GM21528 (cell line): ENCODE results near the gene OVCH2.
A peak's percentile ranks its signal among the peaks of the same experiment; 100 is the strongest.
"Not testable (repeated sequence)": the region's sequence is repeated elsewhere in the genome, so short reads cannot be mapped to it uniquely, and the experiment has no call there.

ENCODE experiments used
- ATAC-seq: cut with Tn5 transposase; IDR thresholded peaks from one replicate; pipeline ENCODE4 v1.9.1; 2021; ENCODE audit warnings: mild to moderate bottlenecking, moderate library complexity; ENCODE audit not compliant: unreplicated experiment, low FRiP score

OVCH2 gene

DNA sequence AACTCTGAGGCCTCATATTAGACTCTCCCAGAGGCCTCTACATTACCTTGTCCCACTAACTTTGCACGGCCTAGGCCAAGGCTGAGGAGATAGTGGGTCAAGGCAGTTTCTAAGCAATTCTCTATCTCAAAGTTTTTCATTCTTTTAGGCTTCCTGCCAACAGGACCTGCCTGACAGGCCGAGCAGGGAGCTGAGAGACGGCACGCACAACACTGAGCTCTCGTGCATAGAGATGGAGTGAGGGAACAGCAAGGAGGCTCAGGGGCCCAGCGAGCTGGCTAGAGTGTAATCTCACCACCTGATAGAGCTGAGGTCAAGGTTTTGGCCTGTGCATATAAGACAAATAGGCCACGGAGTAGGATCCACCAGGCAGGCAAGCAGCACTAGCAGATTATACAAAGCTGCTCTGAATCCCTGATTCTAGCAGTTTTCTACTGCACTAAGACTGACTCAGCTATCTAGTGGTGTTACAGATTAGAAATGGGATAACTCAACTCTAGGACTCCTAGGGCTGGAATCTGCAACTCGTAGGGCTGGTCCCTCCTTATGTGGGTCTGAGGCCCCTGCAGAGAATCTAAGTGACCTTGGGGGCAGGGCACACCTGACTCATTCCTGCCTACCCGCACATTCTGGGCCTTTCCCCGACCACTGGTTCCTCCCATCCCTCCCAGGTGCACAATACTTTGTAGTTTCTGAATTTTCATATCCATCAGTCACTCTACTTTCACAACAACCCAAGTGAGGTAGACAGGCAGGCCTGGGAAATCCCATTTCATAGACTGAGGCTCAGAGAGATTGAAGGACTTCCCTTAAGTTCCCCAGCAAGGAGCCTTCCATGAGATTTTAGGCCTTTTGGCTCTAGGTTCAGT, 34.7 kb downstream of the OVCH2 start:
- peak; percentile 52 for ATAC-seq

DNA sequence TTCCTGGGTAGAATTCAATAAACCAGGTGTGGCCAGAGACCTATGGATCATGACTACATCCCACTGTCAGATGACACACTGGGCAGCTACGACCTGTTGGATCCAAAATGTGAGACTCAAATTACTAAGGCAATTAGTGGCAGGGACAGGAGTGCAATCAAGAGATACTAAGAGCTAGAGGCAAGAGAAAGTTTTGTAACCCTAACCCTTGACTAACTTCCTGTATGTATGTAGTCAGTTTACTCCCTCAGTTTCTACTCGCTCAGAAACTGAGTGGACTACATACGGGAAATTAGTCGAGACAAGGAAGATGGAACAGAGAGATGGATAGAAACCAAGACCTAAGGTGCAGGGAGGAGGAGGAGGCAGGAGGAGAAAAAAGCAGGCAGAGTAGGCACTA, 35.6 kb downstream of the OVCH2 start:
- ATAC-seq: no peak

DNA sequence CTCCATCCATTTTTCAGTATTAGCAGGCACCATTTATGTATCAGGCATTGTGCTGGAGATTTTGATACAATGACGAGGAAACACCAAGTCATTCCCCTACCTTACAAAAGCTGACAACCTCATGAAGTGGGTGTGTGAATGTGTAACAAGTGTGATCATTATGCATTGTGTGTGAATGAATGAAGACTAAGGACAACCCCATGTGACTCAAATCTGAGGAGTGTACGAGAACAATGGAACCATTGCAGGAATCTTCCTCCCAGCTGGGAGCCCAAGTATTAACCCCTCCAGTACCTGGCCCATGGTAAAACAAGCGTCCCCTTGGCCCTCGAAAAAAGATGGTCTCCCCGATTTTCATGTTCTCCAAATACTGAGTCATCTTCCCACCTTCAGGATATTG, 37.4 kb downstream of the OVCH2 start:
- no peak for ATAC-seq

DNA sequence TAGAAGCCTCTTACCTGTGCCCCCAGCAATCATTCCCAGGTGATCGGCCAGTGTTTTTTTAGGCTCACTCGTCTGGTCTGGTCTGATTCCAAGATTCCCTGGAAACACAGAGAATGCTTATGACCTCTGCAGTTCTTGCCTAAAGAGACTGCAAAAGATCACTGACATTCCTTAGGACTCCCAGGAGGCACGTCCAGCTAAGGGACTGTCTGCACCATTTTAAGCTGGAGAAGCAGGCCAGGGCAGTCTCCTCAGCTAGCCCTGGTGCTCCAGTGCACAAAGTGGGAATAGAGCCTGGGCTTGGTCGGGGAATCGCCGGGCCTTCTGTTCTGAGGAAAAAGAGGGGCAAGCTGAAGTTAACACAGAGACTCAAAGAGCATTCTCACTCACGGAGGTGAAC, 37.8 kb downstream of the OVCH2 start:
- no peak for ATAC-seq

DNA sequence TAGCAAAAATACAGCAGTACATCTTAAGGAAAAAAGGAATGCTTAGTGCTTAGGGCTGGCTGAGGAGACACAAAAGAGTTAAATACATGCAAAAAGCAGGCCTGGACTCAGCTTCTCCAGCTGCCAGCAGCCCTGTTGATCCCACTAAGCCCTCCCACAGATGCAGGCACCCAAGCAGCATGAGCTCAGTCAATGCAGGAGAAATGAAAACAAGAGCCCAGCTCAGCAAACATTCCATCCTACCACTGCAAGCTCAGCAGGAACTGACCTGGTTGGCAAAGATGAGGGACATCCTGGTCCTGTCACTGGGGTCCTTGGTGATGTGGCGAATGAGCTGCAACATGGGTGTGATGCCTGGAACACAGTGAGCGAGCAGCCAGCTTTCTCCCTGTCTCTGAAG, 38.8 kb downstream of the OVCH2 start:
- no peak for ATAC-seq

DNA sequence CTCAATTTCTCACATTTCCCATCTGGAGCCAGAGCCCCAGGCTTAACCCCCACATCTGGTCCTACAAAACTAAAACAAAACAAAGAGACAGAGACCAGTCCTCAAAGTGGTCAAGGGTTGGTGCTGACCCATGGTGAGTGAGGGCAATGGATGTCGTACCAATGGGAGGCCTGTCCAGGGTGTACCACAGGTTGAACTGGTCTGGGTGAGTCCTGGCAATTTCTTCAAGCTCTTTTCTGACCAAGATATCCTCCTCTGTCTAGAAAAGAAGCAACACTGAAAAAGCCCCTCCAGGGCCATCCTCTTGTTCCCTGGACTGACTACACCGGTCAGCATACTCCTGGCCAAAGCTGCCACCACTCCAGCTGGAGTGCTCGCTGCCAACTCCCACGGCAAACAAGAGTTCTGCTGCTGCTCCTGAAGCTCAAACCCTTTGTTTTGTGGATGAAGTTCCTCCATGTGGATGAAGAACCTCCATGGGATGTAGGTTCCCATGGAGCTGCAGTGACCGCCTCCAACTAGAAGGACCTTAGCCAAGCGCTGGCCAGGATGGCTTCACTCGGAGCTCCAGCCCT, 39.9 kb downstream of the OVCH2 start:
- no peak for ATAC-seq

DNA sequence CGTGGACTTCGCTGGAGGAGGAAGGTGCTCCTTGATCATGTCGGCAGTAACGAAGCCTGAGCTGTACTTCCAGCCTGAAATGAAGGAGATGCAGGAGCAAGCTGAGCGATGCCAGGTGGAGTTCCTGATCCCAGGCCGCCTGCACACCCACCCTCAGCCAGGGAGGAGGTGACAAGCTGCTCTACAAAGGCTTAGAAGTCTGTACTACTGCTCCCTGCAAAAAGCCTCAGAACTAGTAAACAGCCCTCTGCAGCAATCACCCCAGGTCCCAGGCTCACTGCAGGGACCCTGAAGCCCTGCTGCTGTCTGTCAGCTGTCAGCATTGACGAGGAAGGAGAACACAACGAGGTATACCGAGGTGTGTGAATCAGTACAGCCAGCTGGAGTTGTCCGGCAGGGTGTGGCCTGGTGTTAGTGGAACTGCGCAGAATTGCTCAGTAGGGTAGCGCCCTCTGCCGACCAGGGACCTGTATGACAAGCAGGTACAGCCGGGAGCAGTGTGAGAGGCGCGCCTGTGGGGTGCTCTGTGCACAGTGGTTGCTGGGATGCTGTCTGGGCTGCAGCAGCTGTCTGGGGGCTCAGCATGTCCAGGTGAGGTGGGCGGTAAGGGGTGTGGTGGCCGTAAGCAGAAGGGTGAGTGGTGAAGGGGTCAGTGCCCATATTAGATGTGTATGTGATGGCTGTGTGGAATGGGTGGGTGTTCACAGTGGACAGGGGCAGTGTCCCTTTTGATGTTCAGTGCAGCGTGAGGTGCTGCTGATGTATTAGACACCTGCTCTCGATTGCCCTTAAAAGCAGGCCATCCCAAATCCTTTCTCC, 40.6 kb downstream of the OVCH2 start:
- peak; percentile 98 for ATAC-seq

DNA sequence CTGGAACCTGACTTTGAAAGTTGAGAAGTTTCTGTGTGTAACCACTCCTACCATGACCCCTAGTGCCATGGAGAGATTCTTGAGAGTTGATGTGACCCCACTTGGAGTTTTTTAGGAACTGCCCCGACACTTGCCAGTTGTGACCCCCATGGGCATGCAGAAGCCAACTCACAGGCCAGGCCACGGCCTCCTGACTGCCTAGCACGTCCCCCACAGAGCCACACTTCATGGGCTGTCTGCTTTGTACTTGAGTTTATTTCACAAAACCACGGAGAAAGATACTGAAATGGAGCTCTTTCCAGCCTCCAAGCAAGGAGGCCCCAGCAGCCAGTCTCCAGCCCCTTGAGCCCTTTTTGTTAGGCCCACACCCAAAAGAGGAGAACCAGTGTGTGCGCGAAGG, 41.4 kb downstream of the OVCH2 start:
- no peak for ATAC-seq

DNA sequence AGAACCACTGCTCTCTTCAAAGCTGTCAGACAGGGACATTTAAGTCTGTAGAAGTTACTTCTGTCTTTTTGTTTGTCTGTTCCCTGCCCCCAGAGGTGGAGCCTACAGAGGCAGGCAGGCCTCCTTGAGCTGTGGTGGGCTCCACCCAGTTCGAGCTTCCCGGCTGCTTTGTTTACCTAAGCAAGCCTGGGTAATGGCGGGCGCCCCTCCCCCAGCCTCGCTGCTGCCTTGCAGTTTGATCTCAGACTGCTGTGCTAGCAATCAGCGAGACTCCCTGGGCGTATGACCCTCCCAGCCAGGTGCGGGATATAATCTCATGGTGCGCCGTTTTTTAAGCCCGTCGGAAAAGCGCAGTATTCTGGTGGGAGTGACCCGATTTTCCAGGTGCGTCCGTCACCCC, 42.7 kb downstream of the OVCH2 start:
- ATAC-seq: not testable (repeated sequence)

DNA sequence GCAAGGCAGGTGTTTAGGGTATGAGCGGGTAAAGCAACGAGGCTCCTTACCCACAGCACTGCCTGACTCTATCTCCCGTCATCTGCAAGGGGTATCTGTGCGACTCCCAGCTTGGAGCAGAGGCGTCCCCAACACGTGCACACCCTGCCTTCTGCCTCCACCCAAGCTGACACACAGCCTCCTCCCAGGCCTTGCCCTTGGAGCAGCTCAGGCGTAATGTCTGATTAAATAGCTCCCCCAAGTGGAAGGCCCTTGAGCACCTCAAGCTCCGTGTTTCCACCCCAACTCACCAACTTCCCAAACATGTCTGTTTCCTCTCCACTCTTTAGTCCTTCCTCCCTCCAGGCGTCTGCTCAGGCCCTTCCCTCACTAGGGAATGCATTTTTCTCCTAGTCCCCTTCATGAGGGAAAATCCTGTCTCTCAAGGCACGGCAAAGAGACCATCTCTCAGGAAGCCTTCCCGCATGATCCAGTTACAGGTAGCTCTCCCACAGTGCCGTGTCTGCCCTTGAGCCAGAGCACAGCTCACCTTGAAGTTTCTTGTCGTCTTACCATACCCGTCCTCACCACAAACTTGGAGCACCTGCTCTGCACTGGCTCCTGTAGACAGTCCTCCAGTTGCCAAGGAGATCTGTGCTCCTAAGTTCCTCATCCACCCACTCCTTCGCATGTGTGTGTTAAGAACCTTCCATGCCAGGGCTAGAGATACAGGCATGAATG, 48.8 kb downstream of the OVCH2 start:
- no peak for ATAC-seq

DNA sequence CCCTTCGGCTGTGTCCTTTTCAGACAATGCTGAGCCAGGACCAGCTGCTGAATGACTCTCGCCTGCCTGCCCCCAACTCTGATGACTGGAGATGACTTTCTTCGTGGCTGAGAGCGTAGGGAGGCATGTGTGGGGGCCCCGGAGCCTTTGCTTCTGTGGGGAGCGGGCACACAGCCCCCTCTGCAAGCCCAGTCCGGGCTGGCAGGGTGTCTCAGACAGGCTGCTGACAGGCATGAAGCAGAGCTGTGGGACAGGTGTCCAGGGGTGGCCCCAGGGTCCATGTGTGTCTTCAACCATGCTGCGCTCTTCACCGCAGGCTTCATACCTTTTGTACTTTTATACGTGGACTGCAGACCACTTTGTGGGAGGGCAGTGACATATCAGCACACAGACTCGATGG, 49.6 kb downstream of the OVCH2 start:
- no peak for ATAC-seq

DNA sequence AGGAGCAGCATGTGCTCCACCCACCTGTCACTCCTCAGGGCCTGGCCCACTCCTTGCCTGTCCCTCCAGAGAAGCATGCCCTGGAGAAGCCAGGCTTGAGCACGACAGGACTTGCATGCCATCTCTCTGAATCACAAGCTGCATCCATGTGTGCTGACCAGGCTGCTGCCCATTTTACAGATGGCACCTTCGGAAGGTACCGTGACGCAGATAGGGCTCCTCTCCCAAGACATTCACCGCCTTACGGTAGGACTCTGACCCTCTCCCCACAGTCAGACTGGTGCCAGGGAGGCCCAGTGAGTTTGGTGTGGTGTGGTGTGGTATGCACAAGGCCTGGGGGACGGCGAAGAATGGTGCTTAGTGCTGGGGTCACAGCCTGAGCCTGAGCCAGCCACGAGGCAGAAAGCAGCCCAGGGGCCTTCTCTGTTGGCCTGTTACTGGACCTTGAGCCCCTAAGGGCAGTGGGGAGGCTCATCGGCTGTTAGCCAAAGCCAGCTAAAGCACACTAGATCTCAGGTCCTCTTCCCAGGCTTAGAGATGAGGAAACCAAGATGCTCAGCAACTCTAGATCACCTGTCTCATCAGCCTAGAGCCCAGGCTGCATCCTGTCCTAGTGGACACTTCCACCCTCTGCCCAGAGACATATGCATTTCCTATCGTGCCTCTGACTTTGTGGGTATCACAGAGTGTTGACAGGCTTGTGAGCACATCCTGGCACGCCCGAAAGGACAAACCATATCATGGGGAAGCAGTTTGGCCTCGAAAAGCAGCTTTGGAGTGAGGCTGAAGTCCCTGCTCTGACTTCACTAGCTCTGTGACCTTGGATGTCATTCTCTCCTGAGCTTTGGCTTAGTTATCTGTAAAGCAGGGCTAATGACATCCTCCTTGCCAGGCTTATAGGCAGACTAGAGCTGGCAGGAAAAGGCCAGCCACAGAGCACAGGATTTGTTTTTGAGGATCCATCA, 50.7 kb downstream of the OVCH2 start:
- no peak for ATAC-seq

DNA sequence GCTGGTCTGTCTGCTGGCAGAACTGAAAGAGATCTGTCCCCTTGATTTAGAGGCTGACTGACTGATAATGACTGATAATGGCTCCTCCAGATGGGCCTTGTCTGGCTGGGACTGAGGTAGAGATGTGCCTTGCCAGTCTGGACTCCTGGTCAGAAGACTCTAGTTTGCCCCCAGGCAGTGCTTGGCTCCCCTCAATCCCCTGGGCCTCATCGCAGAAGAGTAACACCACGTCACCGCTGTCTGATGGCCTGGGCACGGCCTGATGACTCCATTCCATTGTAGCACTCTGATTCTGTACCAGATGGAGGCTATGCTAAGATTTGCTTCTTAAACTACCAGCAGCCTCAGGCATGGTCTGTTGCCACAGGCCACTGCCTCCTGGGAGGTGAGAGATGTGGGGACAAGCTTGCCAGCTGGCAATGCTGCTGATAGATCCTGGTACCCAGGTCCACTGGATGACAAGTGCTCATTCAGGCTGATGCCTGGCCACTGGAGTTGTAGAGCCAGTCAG, 52.0 kb downstream of the OVCH2 start:
- no peak for ATAC-seq

DNA sequence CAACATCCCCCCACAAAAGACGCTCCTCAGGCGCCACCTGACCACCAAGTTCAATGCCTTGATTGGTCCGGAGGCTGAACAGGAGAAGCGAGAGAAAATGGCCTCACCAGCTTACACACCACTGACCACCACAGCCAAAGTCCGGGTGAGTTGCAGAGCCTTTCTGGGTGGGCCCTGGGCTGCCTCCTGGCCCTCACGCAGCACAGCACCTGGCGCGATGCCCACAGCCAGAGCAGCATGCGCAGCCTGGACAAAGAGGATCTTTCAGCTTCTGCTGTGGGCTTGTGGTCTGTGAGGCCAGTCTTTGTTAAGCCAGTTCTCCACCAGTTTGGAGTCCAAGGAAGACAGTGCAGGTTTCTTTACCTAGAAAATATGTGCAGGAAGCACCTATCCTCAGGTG, 54.6 kb downstream of the OVCH2 start:
- ATAC-seq: no peak

DNA sequence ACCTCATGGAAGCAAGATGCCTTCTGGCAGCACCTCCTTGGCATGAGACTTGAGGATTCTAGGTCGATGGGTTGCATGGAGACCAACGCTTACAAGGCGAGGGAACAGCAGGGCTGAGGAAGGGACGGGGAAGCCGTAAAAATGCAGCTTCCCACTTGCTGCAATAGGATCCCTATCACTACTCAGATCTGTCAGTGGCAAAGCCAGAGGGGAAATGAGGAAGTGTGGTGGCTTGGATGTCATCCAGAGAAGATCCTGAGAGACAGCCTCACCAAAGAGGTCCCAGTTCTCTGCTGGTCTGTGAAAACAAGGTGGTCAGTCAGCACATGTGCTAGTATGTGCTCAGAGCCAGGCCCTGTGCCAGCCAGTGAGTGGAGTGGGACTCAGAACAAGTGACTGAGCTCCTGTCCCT, 55.1 kb downstream of the OVCH2 start:
- no peak for ATAC-seq

DNA sequence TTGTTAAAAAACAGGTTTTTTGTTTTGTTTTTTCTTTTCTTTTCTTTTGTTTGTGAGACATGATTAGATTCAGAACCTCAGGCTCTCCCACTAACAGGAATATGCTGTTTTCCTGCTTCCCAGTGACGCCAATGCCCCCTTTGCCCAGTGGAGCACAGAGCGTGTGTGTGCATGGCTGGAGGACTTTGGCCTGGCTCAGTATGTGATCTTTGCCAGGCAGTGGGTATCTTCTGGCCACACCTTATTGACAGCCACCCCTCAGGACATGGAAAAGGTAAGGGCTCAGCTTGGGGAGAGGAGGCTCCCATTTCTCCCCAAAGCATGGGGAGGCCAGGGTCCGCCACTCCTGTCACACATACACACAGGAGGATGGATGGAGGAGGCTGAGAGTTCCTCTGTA, 58.0 kb downstream of the OVCH2 start:
- ATAC-seq: no peak

DNA sequence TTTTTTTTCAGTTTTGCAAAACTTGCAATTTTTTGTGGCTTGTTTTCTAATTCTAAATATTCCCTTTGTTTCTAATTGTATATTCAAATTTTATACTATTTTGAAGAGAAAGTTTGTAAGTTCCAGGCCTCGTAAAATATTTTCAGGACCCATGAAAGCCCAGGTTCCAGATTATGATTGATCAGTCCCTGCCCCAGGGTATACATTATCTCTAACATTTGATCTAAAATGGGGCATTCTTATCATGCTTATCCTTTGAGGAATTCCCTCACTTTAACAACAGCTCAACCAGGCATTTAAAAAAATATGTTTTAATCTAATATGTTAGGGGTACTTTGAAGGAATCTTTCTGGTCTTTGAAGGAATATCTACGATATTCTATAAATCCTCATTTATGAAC, 59.4 kb downstream of the OVCH2 start:
- ATAC-seq: no peak

DNA sequence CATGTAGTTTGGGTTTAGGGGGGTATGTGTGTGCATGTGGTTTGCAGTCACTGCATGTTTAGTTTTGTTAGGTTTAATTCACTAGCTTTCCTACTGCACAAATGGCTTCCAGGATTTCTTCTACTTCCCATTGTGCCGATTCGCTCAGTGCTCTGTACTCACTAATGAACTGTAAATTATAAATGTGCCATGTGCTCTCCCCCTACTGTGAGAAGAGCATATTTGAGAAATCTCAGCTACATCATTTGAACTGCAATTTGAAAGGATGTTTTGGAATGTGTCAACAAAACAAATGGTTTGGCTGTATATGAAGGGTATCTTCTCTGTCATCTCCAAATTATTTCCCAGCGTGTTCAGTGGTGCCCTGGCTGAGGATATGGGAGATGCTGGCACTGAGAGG, 61.1 kb downstream of the OVCH2 start:
- ATAC-seq: no peak

DNA sequence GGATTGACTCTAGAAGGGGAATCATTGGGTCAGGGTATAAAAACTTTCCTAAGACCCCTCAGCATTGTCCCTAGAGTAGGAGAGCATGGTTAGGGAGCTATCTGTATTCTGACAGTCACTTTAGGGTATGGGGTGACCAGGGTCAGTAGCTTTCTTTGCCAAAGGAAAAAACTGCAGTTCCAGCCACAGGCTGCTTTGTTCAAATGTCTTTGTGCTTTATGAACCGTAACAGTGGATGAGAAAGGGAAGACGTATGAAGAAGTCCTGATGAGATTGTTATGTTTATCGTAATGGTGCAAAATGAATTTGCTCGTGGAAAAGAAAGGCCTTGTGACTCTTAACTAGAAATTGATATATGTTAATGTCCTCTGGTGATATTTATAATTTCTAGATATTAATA, 63.0 kb downstream of the OVCH2 start:
- ATAC-seq: no peak
